Muscle of leg (tissue), 16 donors: ENCODE data around the gene UPF3A. TPM values are rescaled to one million over a fixed set of nuclear protein-coding genes. Genes with fewer than 3 reads are reported as not detected.

Experiments used
- DNase-seq: peaks from one replicate; pipeline ENCODE4 v3.0.0; 2013
- H3K27ac ChIP-seq: one replicate; pipeline ENCODE4 v1.5.1; 2013; ENCODE audit warnings: mild to moderate bottlenecking, low read length, control low read depth
- H3K27me3 ChIP-seq: one replicate; pipeline ENCODE4 v1.6.1; 2013; ENCODE audit warnings: low read length; ENCODE audit not compliant: control insufficient read depth, insufficient read depth
- H3K36me3 ChIP-seq: one replicate; pipeline ENCODE4 v1.6.1; 2013; ENCODE audit warnings: low read length; ENCODE audit not compliant: control insufficient read depth, insufficient read depth
- H3K4me1 ChIP-seq: one replicate; pipeline ENCODE4 v1.6.1; 2013; ENCODE audit warnings: low read length; ENCODE audit not compliant: control insufficient read depth, insufficient read depth
- H3K4me3 ChIP-seq: one replicate; pipeline ENCODE4 v1.5.1; 2013; ENCODE audit warnings: low read length, control low read depth
- H3K9me3 ChIP-seq: replicated peaks from 2 replicates; pipeline ENCODE4 v1.6.1; 2013; ENCODE audit warnings: low read depth, low read length; ENCODE audit not compliant: control insufficient read depth
- WGBS: methylation state at CpG from one replicate; pipeline ENCODE4 v1.1.5; 2013; ENCODE audit warnings: missing lambda C conversion rate; ENCODE audit not compliant: insufficient coverage; 5-methylcytosine and 5-hydroxymethylcytosine counted together
- long read RNA-seq, 11 donors: transcript quantifications; one replicate each; lab custom pipeline, GENCODE V29; 2026
- polyA plus RNA-seq, 8 donors: library from polyadenylated mRNA; unstranded; fragments of 120-200 nt; gene quantifications; one replicate each; pipeline versions ENCODE4 v1.2.1 to v1.2.3, GENCODE V29; 2013; ENCODE audit warnings: inconsistent platforms in 1 of 8, low replicate concordance in 1 of 8; ENCODE audit not compliant: insufficient read length in 8 of 8, insufficient read depth in 1 of 8
- total RNA-seq: library from RNA; stranded (reverse); fragments of 120-200 nt; gene quantifications from one replicate; pipeline ENCODE4 v1.2.4, GENCODE V29; 2013

UPF3A gene
- total RNA-seq (39.6 TPM), polyA plus RNA-seq (100 to 1,000 TPM in 2 of 8 donors, 10 to 100 TPM in 6; 48.5 to 116 (median 66.7) TPM)
- long read RNA-seq, donor 1, transcript UPF3A-205 (3 exons, 423 nt) = major isoform, 5 of 11 reads
- long read RNA-seq, donor 1, partial matches to known transcripts = 0 of 11 reads
- long read RNA-seq, donor 1, other reads (novel, unspliced or antisense) = 0 of 11 reads
- long read RNA-seq, donor 2, partial matches to known transcripts = 0 of 1 reads
- long read RNA-seq, donor 2, other reads (novel, unspliced or antisense) = 0 of 1 reads
- long read RNA-seq, donor 3, transcript UPF3A-207 (4 exons, 678 nt) = minor isoform, 5 of 47 reads
- long read RNA-seq, donor 3, transcript UPF3A-205 (3 exons, 423 nt) = major isoform, 13 of 47 reads
- long read RNA-seq, donor 3, partial matches to known transcripts = 20 of 47 reads
- long read RNA-seq, donor 3, other reads (novel, unspliced or antisense) = 0 of 47 reads
- long read RNA-seq, donor 4, transcript UPF3A-205 (3 exons, 423 nt) = major isoform, 6 of 10 reads
- long read RNA-seq, donor 4, partial matches to known transcripts = 0 of 10 reads
- long read RNA-seq, donor 4, other reads (novel, unspliced or antisense) = 0 of 10 reads
- long read RNA-seq, donor 5, transcript UPF3A-205 (3 exons, 423 nt) = major isoform, 28 of 56 reads
- long read RNA-seq, donor 5, partial matches to known transcripts = 20 of 56 reads
- long read RNA-seq, donor 5, other reads (novel, unspliced or antisense) = 0 of 56 reads
- long read RNA-seq, donor 6, transcript UPF3A-205 (3 exons, 423 nt) = major isoform, 10 of 44 reads
- long read RNA-seq, donor 6, transcript UPF3A-209 (2 exons, 494 nt) = minor isoform, 8 of 44 reads
- long read RNA-seq, donor 6, transcript UPF3A-211 (3 exons, 1,210 nt) = major isoform, 10 of 44 reads
- long read RNA-seq, donor 6, partial matches to known transcripts = 10 of 44 reads
- long read RNA-seq, donor 6, other reads (novel, unspliced or antisense) = 0 of 44 reads
- long read RNA-seq, donor 7, transcript UPF3A-205 (3 exons, 423 nt) = major isoform, 13 of 25 reads
- long read RNA-seq, donor 7, partial matches to known transcripts = 7 of 25 reads
- long read RNA-seq, donor 7, other reads (novel, unspliced or antisense) = 0 of 25 reads
- long read RNA-seq, donor 8, transcript UPF3A-207 (4 exons, 678 nt) = minor isoform, 5 of 17 reads
- long read RNA-seq, donor 8, transcript UPF3A-205 (3 exons, 423 nt) = major isoform, 10 of 17 reads
- long read RNA-seq, donor 8, partial matches to known transcripts = 0 of 17 reads
- long read RNA-seq, donor 8, other reads (novel, unspliced or antisense) = 0 of 17 reads
- long read RNA-seq, donor 9, transcript UPF3A-205 (3 exons, 423 nt) = major isoform, 9 of 12 reads
- long read RNA-seq, donor 9, partial matches to known transcripts = 0 of 12 reads
- long read RNA-seq, donor 9, other reads (novel, unspliced or antisense) = 0 of 12 reads
- long read RNA-seq, donor 10, transcript UPF3A-205 (3 exons, 423 nt) = major isoform, 26 of 37 reads
- long read RNA-seq, donor 10, partial matches to known transcripts = 0 of 37 reads
- long read RNA-seq, donor 10, other reads (novel, unspliced or antisense) = 0 of 37 reads
- long read RNA-seq, donor 11, transcript UPF3A-209 (2 exons, 494 nt) = minor isoform, 5 of 20 reads
- long read RNA-seq, donor 11, transcript UPF3A-205 (3 exons, 423 nt) = major isoform, 7 of 20 reads
- long read RNA-seq, donor 11, partial matches to known transcripts = 5 of 20 reads
- long read RNA-seq, donor 11, other reads (novel, unspliced or antisense) = 0 of 20 reads

GRCh38 chr13:114281351-114282040, at the start of gene UPF3A:
Gene UPF3A, plus strand, starts transcription at chr13:114281601. Its CDS starts 39 bp downstream, at chr13:114281640.
- peak; percentile 97 for DNase-seq
- under 1% methylated on average over 56 of the region's 89 CpGs for WGBS

GRCh38 chr13:114231886-114232285, 49.5 kb upstream of the UPF3A start:
- WGBS = 97% methylated on average over 2 of the region's 8 CpGs
- no peak for DNase-seq

More at GRCh38 chr13:114281351-114282040, at the start of gene UPF3A:
- Histone ChIP-seq H3K9me3 (no peaks in the 10 kb centered on the region), H3K27ac (peak within 1 kb of the TSS; percentile 95), H3K4me1 (peaks cover 8% of the 10 kb centered on the region), H3K27me3 (no peaks in the 10 kb centered on the region), H3K4me3 (peak within 1 kb of the TSS; percentile 76), H3K36me3 (peaks cover 21% of the 10 kb centered on the region)

GRCh38 chr13:114234266-114234644, 47.1 kb upstream of the UPF3A start:
- Histone ChIP-seq H3K4me3 (peak overlapping the region; percentile 95), H3K36me3 (peaks cover 21% of the 10 kb centered on the region), H3K4me1 (peaks cover 5% of the 10 kb centered on the region), H3K27me3 (peaks cover 24% of the 10 kb centered on the region), H3K9me3 (no peaks in the 10 kb centered on the region), H3K27ac (peak overlapping the region; percentile 69)
- no CpG with 5 or more reads among the region's 4 CpGs for WGBS
- DNase-seq = no peak

More at GRCh38 chr13:114231886-114232285, 49.5 kb upstream of the UPF3A start:
- H3K36me3 ChIP-seq = peaks cover 5% of the 10 kb centered on the region
- H3K27ac ChIP-seq = no peak overlapping the region
- H3K4me3 ChIP-seq = no peak overlapping the region
- H3K9me3 ChIP-seq = no peaks in the 10 kb centered on the region
- H3K27me3 ChIP-seq = peaks cover 42% of the 10 kb centered on the region
- H3K4me1 ChIP-seq = peaks cover 5% of the 10 kb centered on the region

DNA sequence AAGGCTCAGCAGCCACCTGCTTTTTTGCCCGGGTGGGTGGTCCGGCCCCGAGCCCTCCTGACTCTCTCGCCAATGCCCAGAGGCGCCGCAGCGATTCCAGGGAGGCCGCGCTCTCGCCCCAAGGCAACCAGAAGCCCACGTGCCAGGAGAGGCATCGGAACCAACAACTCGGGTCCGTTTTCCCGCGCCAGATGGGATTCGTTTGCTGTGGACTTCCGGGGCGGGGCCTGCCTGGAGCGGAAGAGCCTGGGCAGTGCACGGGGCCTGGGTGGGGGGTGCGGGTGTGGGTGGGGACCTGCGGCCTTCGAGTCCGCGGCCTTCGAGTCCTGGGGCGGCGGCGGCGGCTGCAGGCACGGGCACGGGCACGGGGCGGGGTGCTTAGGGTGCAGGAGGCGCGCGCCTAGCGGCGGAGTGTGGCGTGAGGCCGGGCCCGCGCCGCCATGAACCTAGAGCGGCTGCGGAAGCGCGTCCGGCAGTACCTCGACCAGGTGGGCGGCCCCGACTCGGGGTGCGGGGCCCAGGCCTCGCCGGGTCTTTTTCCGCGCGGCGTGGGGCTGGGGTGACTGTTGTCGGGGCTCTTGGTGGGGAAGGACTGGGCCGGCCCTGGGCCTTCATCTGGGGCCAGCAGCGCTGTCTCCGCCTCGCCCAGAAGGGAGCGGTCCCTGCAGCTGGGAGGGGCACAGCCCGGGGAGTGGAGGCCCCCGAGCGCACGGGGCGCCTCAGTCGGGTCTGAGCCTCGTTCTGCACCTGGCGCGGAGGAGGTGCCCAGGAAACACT, 46.6 kb upstream of the UPF3A start, which contains the start of gene CDC16:
CDC16 (plus strand) TSS at position 253 of the 777 bp plus-strand sequence; CDS start at position 441, 188 bp downstream.
- Histone ChIP-seq H3K27ac (peak within 1 kb of the TSS; percentile 69), H3K27me3 (peaks cover 20% of the 10 kb centered on the region), H3K36me3 (peaks cover 25% of the 10 kb centered on the region), H3K4me1 (peaks cover 5% of the 10 kb centered on the region), H3K9me3 (no peaks in the 10 kb centered on the region), H3K4me3 (peak within 1 kb of the TSS; percentile 95)
- 2% methylated on average over 70 of the region's 76 CpGs for WGBS
- peak; percentile 96 for DNase-seq

DNA sequence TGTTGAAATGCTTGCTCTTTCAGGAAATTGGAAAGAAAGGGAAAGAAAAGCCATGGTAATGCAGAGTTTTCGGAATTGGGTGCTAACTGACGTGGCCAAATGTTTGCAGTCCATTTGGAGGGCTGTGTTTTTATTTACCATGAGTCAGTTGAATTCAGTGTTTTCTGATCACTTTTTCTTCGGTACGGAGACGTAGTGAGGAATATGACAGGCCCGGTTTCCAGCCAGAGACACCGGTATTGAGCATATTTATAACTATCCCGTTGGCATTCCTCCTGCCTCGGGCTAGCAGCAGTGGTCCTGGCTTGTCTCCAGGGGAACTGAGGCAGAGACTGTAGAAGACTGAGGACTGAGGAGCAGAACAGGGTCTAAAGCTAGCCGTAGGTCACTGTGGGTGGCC, 45.7 kb upstream of the UPF3A start:
- DNase-seq = no peak
- Histone ChIP-seq H3K27ac (no peak overlapping the region), H3K9me3 (no peaks in the 10 kb centered on the region), H3K4me3 (peak overlapping the region; percentile 95), H3K27me3 (peaks cover 11% of the 10 kb centered on the region), H3K36me3 (peaks cover 27% of the 10 kb centered on the region), H3K4me1 (peaks cover 5% of the 10 kb centered on the region)
- WGBS = 26% methylated on average over 7 of the region's 10 CpGs

DNA sequence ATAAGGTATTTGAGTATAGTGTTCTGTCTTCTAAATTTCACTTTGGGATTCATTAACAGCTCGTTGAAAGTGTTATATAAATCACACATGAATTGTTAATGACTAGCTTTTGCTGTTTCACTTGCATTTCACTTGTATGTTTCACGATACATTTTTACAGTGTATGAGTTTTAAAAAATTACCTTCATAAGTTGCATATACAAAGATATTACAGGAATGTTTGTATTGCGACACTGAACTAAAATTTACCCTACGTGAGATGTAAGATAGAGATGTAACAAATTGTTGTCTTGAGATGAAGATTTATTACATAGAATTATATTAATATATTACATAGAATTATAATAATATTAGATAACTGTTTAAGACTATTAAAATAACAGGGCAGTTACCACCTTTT, 45.2 kb upstream of the UPF3A start:
- Histone ChIP-seq H3K4me3 (peak overlapping the region; percentile 95), H3K9me3 (no peaks in the 10 kb centered on the region), H3K27ac (no peak overlapping the region), H3K36me3 (peaks cover 31% of the 10 kb centered on the region), H3K27me3 (peaks cover 8% of the 10 kb centered on the region), H3K4me1 (peaks cover 5% of the 10 kb centered on the region)
- DNase-seq = no peak
- no CpG with 5 or more reads among the region's 4 CpGs for WGBS

DNA sequence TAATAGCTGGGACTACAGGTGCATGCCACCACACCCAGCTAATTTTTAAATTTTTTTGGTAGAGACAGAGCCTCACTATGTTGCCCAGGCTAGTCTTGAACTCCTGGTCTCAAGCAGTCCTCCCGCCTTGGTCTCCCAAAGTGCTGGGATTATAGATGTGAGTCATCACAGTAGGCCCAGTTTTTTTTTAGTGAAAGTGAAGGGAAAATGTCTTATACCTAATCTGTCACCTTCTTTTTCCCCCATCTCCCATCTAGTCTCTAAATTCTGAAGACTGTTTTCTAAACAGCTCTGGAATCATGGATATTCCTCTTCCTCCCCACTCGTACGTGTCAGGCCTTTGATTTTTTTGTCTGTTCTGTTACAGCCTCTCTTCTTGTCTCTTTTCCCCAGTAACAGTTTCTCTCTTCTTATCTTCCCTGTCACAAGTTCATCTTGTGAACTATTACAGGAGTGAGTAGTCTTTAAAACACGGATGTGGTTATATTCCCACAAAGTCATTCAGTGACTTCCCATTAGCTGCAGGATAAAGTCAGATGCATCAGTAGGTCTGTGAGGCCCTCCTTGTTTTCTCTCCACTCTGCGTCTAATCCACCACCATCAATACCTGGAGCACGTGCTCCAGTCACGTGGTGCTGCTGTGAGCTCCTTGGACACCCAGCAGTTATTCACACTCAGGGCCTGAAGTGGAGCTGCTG, 43.8 kb upstream of the UPF3A start:
- Histone ChIP-seq H3K9me3 (no peaks in the 10 kb centered on the region), H3K4me3 (no peak overlapping the region), H3K27ac (no peak overlapping the region), H3K4me1 (peaks cover 5% of the 10 kb centered on the region), H3K36me3 (peaks cover 43% of the 10 kb centered on the region), H3K27me3 (peaks cover 1% of the 10 kb centered on the region)
- WGBS = 67% methylated on average over 4 of the region's 7 CpGs
- no peak for DNase-seq

- H3K36me3 ChIP-seq = peaks cover 61% of the 10 kb centered on the region
- no peak overlapping the region for H3K27ac ChIP-seq
- no peaks in the 10 kb centered on the region for H3K9me3 ChIP-seq
- no peak for DNase-seq
- no CpG with 5 or more reads among the region's 6 CpGs for WGBS
- H3K4me3 ChIP-seq = no peak overlapping the region
- no peaks in the 10 kb centered on the region for H3K27me3 ChIP-seq
- H3K4me1 ChIP-seq = no peaks in the 10 kb centered on the region
Observed at GRCh38 chr13:114241918-114242317, 39.5 kb upstream of the UPF3A start.
